GM12878 (cell line): Measurements from ENCODE around the gene CHMP6. TPM values are rescaled to one million over a fixed set of nuclear protein-coding genes. Genes with fewer than 3 reads are reported as not detected.

Experiments used
- BACH1 ChIP-seq: fragments of 450-650 bp; IDR thresholded peaks from 2 replicates; pipeline ENCODE4 v1.6.1; 2017; ENCODE audit warnings: mild to moderate bottlenecking, borderline replicate concordance
- CBFB ChIP-seq: IDR thresholded peaks from 2 replicates; pipeline ENCODE4 v1.6.1; 2016; ENCODE audit warnings: antibody characterized with exemption, low read depth
- CBX3 ChIP-seq: fragments of 200-600 bp; sonication (generic); IDR thresholded peaks from 2 replicates; pipeline ENCODE4 v1.6.1; 2016; ENCODE audit warnings: low read depth, borderline replicate concordance
- ESRRA ChIP-seq: IDR thresholded peaks from 2 replicates; pipeline ENCODE4 v1.6.1; 2012; ENCODE audit warnings: mild to moderate bottlenecking, low read length, improper control_type of control experiment
- POLR2AphosphoS5 ChIP-seq: IDR thresholded peaks from 2 replicates; pipeline ENCODE4 v1.6.1; 2011; ENCODE audit warnings: mild to moderate bottlenecking, low read length, inconsistent platforms
- RELB ChIP-seq: fragments of 450-650 bp; IDR thresholded peaks from 2 replicates; pipeline ENCODE4 v1.6.1; 2017; ENCODE audit warnings: low read depth, mild to moderate bottlenecking, moderate library complexity
- RUNX3 ChIP-seq: IDR thresholded peaks from 2 replicates; pipeline ENCODE4 v1.6.1; 2012; ENCODE audit warnings: low read length, inconsistent platforms
- SMARCA5 ChIP-seq: fragments of 450-650 bp; IDR thresholded peaks from 2 replicates; pipeline ENCODE4 v1.6.1; 2017; ENCODE audit warnings: mild to moderate bottlenecking
- SP1 ChIP-seq: IDR thresholded peaks from one replicate; pipeline ENCODE4 v1.6.1; 2011; ENCODE audit warnings: low read depth, low read length
- TCF3 ChIP-seq: IDR thresholded peaks from 2 replicates; pipeline ENCODE4 v1.6.1; 2012; ENCODE audit warnings: low read depth, mild to moderate bottlenecking, low read length, borderline replicate concordance; ENCODE audit not compliant: insufficient read depth
- WRNIP1 ChIP-seq: IDR thresholded peaks from 2 replicates; pipeline ENCODE4 v1.6.1; 2011; ENCODE audit warnings: low read depth, low read length, improper control_type of control experiment, borderline replicate concordance
- ZBTB40 ChIP-seq: fragments of 450-650 bp; IDR thresholded peaks from 2 replicates; pipeline ENCODE4 v1.6.1; 2016; ENCODE audit warnings: mild to moderate bottlenecking, moderate library complexity, borderline replicate concordance
- ZNF24 ChIP-seq: fragments of 450-650 bp; IDR thresholded peaks from 2 replicates; pipeline ENCODE4 v1.6.1; 2017; ENCODE audit warnings: antibody characterized with exemption, mild to moderate bottlenecking
- ZNF687 ChIP-seq: fragments of 450-650 bp; IDR thresholded peaks from 2 replicates; pipeline ENCODE4 v1.6.1; 2017; ENCODE audit warnings: mild to moderate bottlenecking, moderate library complexity
- polyA plus RNA-seq, 11 experiments: library from polyadenylated mRNA; depleted of rRNA in 4 of 11; unstranded in 6 of 11; stranded (reverse) in 5 of 11; fragments of >200 nt; fragmentation: Nextera tagmentation in 4 of 11; fragmentation: Illumina TruSeq in 1 of 11; extraction: Ambion mirVana in 4 of 11; extraction: Trizol in 1 of 11; gene quantifications; 1 replicate in 1 of 11; 2 replicates in 10 of 11; pipeline versions ENCODE4 v1.2.1 to v1.2.3, GENCODE V29; 2011 to 2016; ENCODE audit warnings: inconsistent platforms in 2 of 11, missing spikeins in 2 of 11, low read depth in 1 of 11
- total RNA-seq, 4 experiments: library from RNA; depleted of rRNA in 3 of 4; stranded (reverse); fragments of >200 nt in 3 of 4; fragmentation: Illumina TruSeq in 1 of 4; extraction: Trizol in 1 of 4; gene quantifications; 2 replicates each; pipeline versions ENCODE4 v1.2.1 to v1.2.3, GENCODE V29; 2013 to 2021

CHMP6 gene
- total and polyA plus RNA-seq, 10 of the 15 experiments (the other 5 are each of a cell fraction or from before 2014, with no cell fraction given): 0.21 to 37.9 (median 14.7) TPM

GRCh38 chr17:81034779-81035520 is 43.3 kb downstream of the CHMP6 start, which contains the start of gene BAIAP2 (continued):
- TF ChIP-seq ZNF687 (peak; percentile 33; the same call in 1 of the 2 replicates), ESRRA (no peak), SP1 (peak; percentile 65), RUNX3 (no peak), SMARCA5 (no peak), POLR2AphosphoS5 (peak; percentile 85), ZBTB40 (no peak), ZNF24 (no peak), RELB (no peak), TCF3 (no peak), WRNIP1 (no peak), CBFB (no peak), BACH1 (no peak), CBX3 (no peak)
- TF ChIP-seq, all 136 proteins: peak for 11
